Body of pancreas (tissue), 4 donors: ENCODE measurements around the gene DOC2B. TPM values are rescaled to one million over a fixed set of nuclear protein-coding genes. Genes with fewer than 3 reads are reported as not detected.

Source experiments
- ATAC-seq: fragments of 150-250 bp; one replicate; pipeline ENCODE4 v1.9.1; 2016
- DNase-seq, 4 donors: peaks; one replicate each; pipeline ENCODE4 v3.0.0-alpha.2; 2019
- H3K27ac ChIP-seq, 4 donors: fragments of 200-600 bp; sonication (generic); 1 replicate in 3 of 4; 2 replicates in 1 of 4; pipeline versions ENCODE4 v1.5.1 to v1.6.1; 2016 to 2019; ENCODE audit warnings: mild to moderate bottlenecking in 1 of 4, mixed read lengths in 1 of 4, moderate library complexity in 1 of 4
- H3K27me3 ChIP-seq, 2 donors: fragments of 200-600 bp; sonication (generic); one replicate each; pipeline ENCODE4 v1.6.0; 2016; ENCODE audit warnings: mild to moderate bottlenecking in 1 of 2
- H3K36me3 ChIP-seq, 2 donors: fragments of 200-600 bp; sonication (generic); replicated peaks in 1 of 2; 2 replicates each; pipeline ENCODE4 v1.5.1; 2016; ENCODE audit warnings: low read depth in 2 of 2; ENCODE audit not compliant: insufficient read depth in 1 of 2
- H3K4me1 ChIP-seq: fragments of 200-600 bp; sonication (generic); one replicate; pipeline ENCODE4 v1.6.0; 2016
- H3K4me3 ChIP-seq, 2 donors: fragments of 200-600 bp; sonication (generic); 1 replicate in 1 of 2; 2 replicates in 1 of 2; pipeline ENCODE4 v1.5.1; 2016 to 2019
- H3K9me3 ChIP-seq, 3 donors: fragments of 200-600 bp; sonication (generic); 1 replicate in 2 of 3; 2 replicates in 1 of 3; pipeline ENCODE4 v1.5.1; 2016
- POLR2A ChIP-seq, 3 donors: fragments of 450-650 bp; IDR thresholded peaks; one replicate each; pipeline ENCODE4 v1.6.1; 2016; ENCODE audit warnings: antibody characterized with exemption in 3 of 3, mild to moderate bottlenecking in 2 of 3
- WGBS, 2 donors: methylation state at CpG; one replicate each; pipeline ENCODE4 v1.1.5; 2017; 5-methylcytosine and 5-hydroxymethylcytosine counted together
- intact Hi-C: fragments of 100-400 bp; cut with DNase I; formaldehyde crosslinking; loops from one replicate; pipeline ENCODE4 v1.15.1; 2023
- total RNA-seq, 2 donors: library from RNA; depleted of rRNA; stranded (reverse); fragments of >200 nt; gene quantifications; one replicate each; pipeline ENCODE4 v1.1.0, GENCODE V29; 2016
- TF ChIP-seq, protein P1 (sequence below), 7 experiments: fragments of 450-650 bp in 4 of 7; fragments of 200-600 bp in 3 of 7; sonication (generic) in 3 of 7; IDR thresholded peaks; one replicate each; pipeline ENCODE4 v1.5.1; 2016 to 2019; ENCODE audit warnings: antibody characterized with exemption in 7 of 7

Gene DOC2B
- total RNA-seq, 2 donors from 2014 or later, result 20.0 to 22.4 TPM

DNA sequence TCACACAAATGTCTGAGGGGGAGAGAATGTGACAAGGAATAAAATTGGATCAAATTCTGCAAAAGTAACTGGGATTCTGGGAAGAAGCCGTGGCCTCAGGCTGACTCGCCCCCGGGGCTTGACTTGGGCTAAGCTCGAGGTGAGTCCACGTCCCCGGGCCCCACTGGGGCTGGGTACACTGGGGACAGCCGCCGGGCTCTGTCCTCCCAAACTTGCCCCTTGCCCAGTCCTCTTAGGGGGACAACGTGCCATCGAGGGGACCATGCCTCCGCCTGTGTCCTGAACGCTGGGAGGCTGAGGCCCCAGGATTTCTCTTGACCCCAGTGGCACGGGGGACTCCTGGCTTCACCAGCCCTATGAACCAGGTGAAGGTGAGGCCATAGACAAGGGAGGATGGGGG, 21.1 kb downstream of the DOC2B start:
- Histone ChIP-seq H3K36me3 (peaks cover 0 to 2% of the 10 kb centered on the region in 2 donors), H3K4me3 (no peak overlapping the region), H3K27ac (no peak overlapping the region), H3K27me3 (no peaks in the 10 kb centered on the region), H3K9me3 (no peaks in the 10 kb centered on the region), H3K4me1 (no peaks in the 10 kb centered on the region)
- TF ChIP-seq POLR2A (IDR thresholded peaks at IDR 0.05), result no peak
- TF ChIP-seq, protein P1, sequence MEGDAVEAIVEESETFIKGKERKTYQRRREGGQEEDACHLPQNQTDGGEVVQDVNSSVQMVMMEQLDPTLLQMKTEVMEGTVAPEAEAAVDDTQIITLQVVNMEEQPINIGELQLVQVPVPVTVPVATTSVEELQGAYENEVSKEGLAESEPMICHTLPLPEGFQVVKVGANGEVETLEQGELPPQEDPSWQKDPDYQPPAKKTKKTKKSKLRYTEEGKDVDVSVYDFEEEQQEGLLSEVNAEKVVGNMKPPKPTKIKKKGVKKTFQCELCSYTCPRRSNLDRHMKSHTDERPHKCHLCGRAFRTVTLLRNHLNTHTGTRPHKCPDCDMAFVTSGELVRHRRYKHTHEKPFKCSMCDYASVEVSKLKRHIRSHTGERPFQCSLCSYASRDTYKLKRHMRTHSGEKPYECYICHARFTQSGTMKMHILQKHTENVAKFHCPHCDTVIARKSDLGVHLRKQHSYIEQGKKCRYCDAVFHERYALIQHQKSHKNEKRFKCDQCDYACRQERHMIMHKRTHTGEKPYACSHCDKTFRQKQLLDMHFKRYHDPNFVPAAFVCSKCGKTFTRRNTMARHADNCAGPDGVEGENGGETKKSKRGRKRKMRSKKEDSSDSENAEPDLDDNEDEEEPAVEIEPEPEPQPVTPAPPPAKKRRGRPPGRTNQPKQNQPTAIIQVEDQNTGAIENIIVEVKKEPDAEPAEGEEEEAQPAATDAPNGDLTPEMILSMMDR (IDR thresholded peaks at IDR 0.05), result no peak
- intact Hi-C loops, result no loop called here
- ATAC-seq (no peak), DNase-seq (no peak)
- 91 to 97% methylated on average over 9 to 11 of the region's 13 CpGs for WGBS, 2 donors

DNA sequence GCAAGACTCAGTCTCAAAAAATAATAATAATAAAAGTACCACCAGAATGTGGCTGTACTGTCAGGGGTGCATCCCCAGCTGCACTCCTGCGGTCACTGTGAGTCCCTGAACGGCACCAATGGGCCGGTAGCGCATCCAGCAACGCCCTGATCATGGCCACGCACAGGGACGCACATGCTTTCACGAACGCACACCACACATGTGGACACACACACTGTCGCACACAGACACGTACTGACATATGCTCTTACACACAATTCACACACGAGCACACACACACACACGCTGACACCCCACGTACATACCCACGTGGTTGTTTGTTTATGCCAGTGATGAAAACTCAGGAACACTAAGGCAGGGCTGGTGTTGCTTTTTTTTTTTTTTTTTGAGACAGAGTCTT, 21.8 kb downstream of the DOC2B start:
- TF ChIP-seq, protein P1 (IDR thresholded peaks at IDR 0.05), result no peak
- TF ChIP-seq POLR2A (IDR thresholded peaks at IDR 0.05), result no peak
- ATAC-seq, result no peak
- Histone ChIP-seq H3K4me1 (no peaks in the 10 kb centered on the region), H3K4me3 (no peak overlapping the region), H3K9me3 (no peaks in the 10 kb centered on the region), H3K36me3 (peaks cover 0 to 2% of the 10 kb centered on the region in 2 donors), H3K27me3 (no peaks in the 10 kb centered on the region), H3K27ac (no peak overlapping the region)
- no peak for DNase-seq
- intact Hi-C loops, result no loop called here
- WGBS, 2 donors, result 95 to 96% methylated on average over 15 of the region's 15 CpGs

DNA sequence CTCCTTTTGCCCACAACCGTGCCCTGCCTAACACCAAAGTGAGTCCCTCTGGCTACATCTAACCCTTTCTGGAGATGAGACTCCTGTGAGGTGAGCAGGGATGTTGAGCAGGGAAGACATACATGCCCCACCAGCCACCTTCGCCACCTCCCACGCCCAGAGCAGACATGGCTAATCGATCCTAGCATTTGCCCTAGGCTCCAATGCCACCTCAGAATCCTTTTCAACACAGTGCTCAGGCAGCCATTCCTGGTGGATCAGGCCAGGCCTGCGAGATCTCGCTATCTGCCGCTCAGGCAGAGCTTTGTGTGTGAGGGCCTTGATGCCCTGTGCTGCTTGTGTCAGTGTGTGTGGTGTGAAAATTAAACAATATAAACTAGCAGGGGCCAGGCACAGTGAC, 23.1 kb downstream of the DOC2B start:
- Histone ChIP-seq H3K36me3 (peaks cover 0 to 2% of the 10 kb centered on the region in 2 donors), H3K4me3 (no peak overlapping the region), H3K9me3 (no peaks in the 10 kb centered on the region), H3K27me3 (no peaks in the 10 kb centered on the region), H3K27ac (no peak overlapping the region), H3K4me1 (no peaks in the 10 kb centered on the region)
- 95 to 99% methylated on average over 7 of the region's 7 CpGs for WGBS, 2 donors
- no peak for ATAC-seq
- TF ChIP-seq, protein P1 (IDR thresholded peaks at IDR 0.05), result no peak
- no peak for TF ChIP-seq POLR2A (IDR thresholded peaks at IDR 0.05)
- intact Hi-C loops, result no loop called here
- DNase-seq, result no peak

DNA sequence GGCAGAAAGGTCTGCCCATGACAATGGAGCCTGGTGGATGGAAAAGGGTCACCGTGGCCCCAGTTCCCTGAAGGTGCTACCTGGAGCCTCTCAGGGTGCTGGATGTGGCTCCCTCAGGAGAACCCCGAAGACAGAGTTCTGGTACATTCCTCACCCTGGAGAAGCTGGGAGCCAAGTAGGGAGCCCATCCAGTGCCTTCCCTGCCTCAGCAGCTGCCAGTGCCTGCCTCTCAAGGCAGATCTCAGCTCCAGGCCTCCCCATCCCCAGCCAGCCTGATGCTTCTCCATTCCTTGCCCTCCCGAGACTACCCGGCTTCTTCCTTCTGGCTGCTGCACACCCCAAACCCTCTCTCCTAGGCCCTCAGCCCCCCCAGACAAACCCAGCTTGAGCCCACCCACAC, 23.5 kb downstream of the DOC2B start:
- Histone ChIP-seq H3K4me1 (no peaks in the 10 kb centered on the region), H3K4me3 (no peak overlapping the region), H3K27me3 (no peaks in the 10 kb centered on the region), H3K36me3 (peaks cover 0 to 2% of the 10 kb centered on the region in 2 donors), H3K27ac (no peak overlapping the region), H3K9me3 (no peaks in the 10 kb centered on the region)
- intact Hi-C loops, result no loop called here
- 92 to 96% methylated on average over 4 of the region's 4 CpGs for WGBS, 2 donors
- TF ChIP-seq POLR2A (IDR thresholded peaks at IDR 0.05), result no peak
- TF ChIP-seq, protein P1 (IDR thresholded peaks at IDR 0.05), result no peak
- DNase-seq (no peak), ATAC-seq (no peak)

DNA sequence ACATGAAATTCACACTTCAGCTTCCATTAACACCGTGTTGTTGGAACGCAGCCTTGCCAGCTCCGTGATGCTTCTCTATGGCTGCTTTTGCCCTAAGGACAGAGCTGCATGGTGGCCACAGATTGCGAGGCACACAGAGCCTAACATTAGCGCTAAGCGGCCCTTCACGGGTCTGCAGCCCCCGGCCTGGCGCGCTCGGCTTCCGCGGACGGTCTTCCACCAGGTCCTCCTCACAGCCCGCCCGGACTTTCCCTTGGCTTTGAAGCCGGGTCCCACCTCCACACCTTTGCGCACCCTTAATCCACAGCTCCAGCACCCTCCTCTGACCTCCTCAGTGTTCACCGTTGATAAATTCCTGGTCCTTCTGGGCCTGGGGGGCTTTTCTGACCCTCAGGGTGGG, 24.5 kb downstream of the DOC2B start:
- 90 to 93% methylated on average over 19 of the region's 19 CpGs for WGBS, 2 donors
- H3K27me3 ChIP-seq, result no peaks in the 10 kb centered on the region

More for the DNA sequence above, 24.5 kb downstream of the DOC2B start:
- Histone ChIP-seq H3K9me3 (no peaks in the 10 kb centered on the region), H3K4me1 (no peaks in the 10 kb centered on the region), H3K36me3 (peaks cover 0 to 2% of the 10 kb centered on the region in 2 donors), H3K27ac (no peak overlapping the region), H3K4me3 (no peak overlapping the region)
- no peak for TF ChIP-seq POLR2A (IDR thresholded peaks at IDR 0.05)
- TF ChIP-seq, protein P1 (IDR thresholded peaks at IDR 0.05), result no peak
- no peak for ATAC-seq
- intact Hi-C loops, result no loop called here
- DNase-seq, result no peak
